ENCODE data around the gene FKBP5. TPM values are rescaled to one million over a fixed set of nuclear protein-coding genes. Genes with fewer than 3 reads are reported as not detected.

The FKBP5 gene
- total RNA-seq, 2 donors from 2014 or later, result 133 to 138 TPM

DNA sequence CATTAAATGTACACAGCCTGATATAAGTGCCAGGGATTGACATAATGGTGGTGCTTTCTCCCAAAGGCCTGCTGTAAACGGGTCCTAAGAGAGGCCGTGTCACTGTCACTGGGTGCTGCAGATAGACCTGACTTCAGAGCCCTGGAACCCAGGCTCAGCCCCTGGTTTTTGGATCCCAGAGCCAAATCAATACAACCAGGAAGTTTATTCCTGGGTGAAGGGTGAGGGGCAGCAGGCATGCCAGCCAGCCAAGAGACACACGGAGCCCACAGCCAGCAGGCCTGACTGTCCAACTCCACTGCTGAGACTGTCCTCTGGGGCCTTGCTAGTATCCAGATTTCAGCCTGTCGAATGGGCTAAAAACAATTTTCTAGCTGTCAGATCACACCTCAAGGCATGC, 35.3 kb upstream of the FKBP5 start:
- TF ChIP-seq, protein P1, sequence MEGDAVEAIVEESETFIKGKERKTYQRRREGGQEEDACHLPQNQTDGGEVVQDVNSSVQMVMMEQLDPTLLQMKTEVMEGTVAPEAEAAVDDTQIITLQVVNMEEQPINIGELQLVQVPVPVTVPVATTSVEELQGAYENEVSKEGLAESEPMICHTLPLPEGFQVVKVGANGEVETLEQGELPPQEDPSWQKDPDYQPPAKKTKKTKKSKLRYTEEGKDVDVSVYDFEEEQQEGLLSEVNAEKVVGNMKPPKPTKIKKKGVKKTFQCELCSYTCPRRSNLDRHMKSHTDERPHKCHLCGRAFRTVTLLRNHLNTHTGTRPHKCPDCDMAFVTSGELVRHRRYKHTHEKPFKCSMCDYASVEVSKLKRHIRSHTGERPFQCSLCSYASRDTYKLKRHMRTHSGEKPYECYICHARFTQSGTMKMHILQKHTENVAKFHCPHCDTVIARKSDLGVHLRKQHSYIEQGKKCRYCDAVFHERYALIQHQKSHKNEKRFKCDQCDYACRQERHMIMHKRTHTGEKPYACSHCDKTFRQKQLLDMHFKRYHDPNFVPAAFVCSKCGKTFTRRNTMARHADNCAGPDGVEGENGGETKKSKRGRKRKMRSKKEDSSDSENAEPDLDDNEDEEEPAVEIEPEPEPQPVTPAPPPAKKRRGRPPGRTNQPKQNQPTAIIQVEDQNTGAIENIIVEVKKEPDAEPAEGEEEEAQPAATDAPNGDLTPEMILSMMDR (IDR thresholded peaks at IDR 0.05), result no peak
- no peak for TF ChIP-seq POLR2A (IDR thresholded peaks at IDR 0.05)
- Histone ChIP-seq H3K36me3 (replicated peaks in 1 of 2; ENCODE audit: insufficient read depth in 1 of 2, low read depth in 2 of 2) (no peaks in the 10 kb centered on the region), H3K27ac (peak overlapping the region; percentile 47 to 100 (median 99)), H3K4me3 (no peak overlapping the region), H3K27me3 (no peaks in the 10 kb centered on the region), H3K4me1 (peaks cover 77% of the 10 kb centered on the region), H3K9me3 (no peaks in the 10 kb centered on the region)
- DNase-seq, result peak in 2 of 4 donors; percentile 22 to 32
- WGBS, 2 donors, result 60 to 86% methylated on average over 3 to 4 of the region's 4 CpGs
- ATAC-seq, result no peak
- intact Hi-C loops (cut with DNase I), result no loop called here

DNA sequence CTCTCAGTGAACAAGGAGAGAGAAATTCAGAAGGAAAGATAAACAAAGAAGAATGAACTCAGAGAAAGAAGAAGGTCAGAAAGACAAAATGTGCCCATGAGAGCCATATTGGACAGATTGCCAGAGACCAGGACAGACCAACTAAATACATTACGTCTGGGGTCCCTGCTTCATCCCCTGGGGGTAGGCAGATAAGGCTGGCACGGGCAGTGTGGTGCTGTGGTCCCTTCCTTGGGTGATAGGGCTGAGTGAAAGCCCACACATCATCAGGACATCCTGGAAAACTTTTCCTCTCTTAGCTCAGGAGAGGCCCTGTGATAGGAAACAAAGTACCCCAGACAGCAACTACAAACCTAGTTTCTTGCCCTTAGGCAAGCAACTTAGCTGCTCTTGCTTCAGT, 34.9 kb upstream of the FKBP5 start:
- ATAC-seq (no peak), DNase-seq (no peak)
- H3K9me3 ChIP-seq, result no peaks in the 10 kb centered on the region
- H3K4me3 ChIP-seq, result no peak overlapping the region
- H3K36me3 ChIP-seq (replicated peaks in 1 of 2; ENCODE audit: insufficient read depth in 1 of 2, low read depth in 2 of 2), result no peaks in the 10 kb centered on the region
- WGBS, 2 donors, result 100% methylated on average over 2 of the region's 2 CpGs
- H3K27me3 ChIP-seq, result no peaks in the 10 kb centered on the region
- peak overlapping the region; percentile 47 to 100 (median 99) for H3K27ac ChIP-seq
- no peak for TF ChIP-seq POLR2A (IDR thresholded peaks at IDR 0.05)
- intact Hi-C loops (cut with DNase I), result no loop called here
- H3K4me1 ChIP-seq, result peaks cover 73% of the 10 kb centered on the region

DNA sequence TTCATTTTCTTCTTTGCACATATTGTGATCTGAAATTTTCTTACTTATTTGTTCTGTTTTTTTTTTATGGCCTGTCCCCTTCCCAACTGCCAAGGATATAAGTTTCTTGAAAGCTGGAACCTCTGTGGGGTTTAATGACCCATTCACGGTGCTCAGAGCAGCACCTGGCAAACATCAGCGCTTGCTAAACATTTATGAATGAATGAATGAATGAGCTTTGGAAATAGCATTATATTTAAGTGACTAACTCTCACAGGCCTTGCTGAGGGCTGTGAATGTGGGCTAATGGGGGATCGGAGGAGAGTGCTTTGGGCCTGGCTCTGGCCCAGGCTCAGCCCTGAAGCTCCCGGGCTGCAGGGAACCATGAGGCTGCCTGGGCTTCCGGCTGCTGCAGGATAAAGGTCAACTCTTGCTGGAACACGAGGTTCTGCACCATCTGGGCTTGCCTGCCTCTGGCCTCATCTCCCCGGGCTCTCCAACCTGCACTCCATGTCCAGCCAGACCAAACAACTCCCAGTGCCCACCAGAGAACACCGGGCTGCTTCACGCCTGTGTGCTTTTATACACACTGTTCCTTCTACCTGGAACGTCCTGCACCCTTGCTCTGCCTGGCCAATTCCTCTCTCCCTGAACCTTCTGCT, 33.5 kb upstream of the FKBP5 start:
- H3K27me3 ChIP-seq, result no peaks in the 10 kb centered on the region
- 43 to 46% methylated on average over 9 to 10 of the region's 10 CpGs for WGBS, 2 donors
- no peak overlapping the region for H3K4me3 ChIP-seq
- H3K36me3 ChIP-seq (replicated peaks in 1 of 2; ENCODE audit: insufficient read depth in 1 of 2, low read depth in 2 of 2), result no peaks in the 10 kb centered on the region
- peak overlapping the region; percentile 1 to 58 (median 21) for H3K27ac ChIP-seq
- DNase-seq (peak; percentile 70 to 88 (median 80)), ATAC-seq (peak; percentile 28)
- intact Hi-C loops (cut with DNase I), result no loop called here
- TF ChIP-seq, protein P1 (IDR thresholded peaks at IDR 0.05), result peak in 1 of 7 experiments; percentile 9
- TF ChIP-seq POLR2A (IDR thresholded peaks at IDR 0.05), result peak in 2 of 3 donors; percentile 19 to 27
- H3K9me3 ChIP-seq, result no peaks in the 10 kb centered on the region
- peaks cover 62% of the 10 kb centered on the region for H3K4me1 ChIP-seq

DNA sequence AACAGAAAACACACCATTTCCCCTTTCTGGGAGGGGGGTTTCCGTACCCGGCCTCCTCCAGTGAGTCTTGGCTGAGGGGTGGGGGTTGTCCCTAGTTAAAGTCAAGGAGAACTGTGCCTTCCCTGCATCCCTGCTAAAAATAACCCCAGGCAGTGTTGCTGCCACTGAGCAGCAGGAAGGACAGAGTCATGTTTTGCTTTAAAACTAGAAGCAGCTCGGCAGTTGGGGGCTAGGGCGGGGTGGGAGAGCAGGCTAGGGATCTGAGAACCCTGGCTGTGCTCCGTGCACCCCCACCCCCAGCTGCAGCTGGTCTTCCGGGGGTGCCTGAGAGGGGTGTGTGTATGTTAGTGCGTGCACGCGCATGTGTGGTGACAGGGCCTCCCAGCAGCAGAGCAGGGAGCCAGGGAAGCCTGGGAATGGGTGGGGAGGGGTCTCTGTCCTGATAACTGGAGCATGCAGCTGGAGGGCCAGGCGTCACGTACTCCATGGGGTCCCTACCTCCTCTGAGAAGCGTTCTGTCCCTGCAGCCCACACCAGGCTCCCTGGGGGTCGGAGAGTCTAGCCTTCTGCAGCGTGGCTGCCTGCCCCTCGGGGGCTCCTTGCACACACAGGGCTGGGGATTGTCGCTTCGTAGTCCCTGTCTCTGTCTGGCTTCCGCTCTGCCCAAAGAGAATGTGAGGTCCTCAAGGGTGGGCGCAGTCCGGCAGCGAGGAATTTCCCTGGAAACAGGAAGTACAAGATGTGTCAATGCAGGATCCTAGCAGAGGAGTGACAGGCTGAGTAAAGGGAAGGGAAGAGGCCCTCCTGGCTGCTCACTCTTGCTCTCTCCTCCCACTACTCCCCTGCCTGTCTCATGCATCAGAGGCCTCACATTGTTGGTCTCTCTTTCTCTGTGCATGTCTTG, 31.4 kb upstream of the FKBP5 start:
- no peaks in the 10 kb centered on the region for H3K36me3 ChIP-seq (replicated peaks in 1 of 2; ENCODE audit: insufficient read depth in 1 of 2, low read depth in 2 of 2)
- peak in 2 of 4 donors; percentile 25 to 71 for DNase-seq
- intact Hi-C loops (cut with DNase I), result no loop called here
- peaks cover 40% of the 10 kb centered on the region for H3K4me1 ChIP-seq
- H3K27ac ChIP-seq, result peak overlapping the region; percentile 13 to 79 (median 48)
- WGBS, 2 donors, result 53 to 71% methylated on average over 13 to 21 of the region's 21 CpGs
- no peaks in the 10 kb centered on the region for H3K9me3 ChIP-seq
- ATAC-seq, result no peak
- H3K27me3 ChIP-seq, result no peaks in the 10 kb centered on the region
- TF ChIP-seq, protein P1 (IDR thresholded peaks at IDR 0.05), result no peak
- TF ChIP-seq POLR2A (IDR thresholded peaks at IDR 0.05), result peak in 1 of 3 donors; percentile 35
- no peak overlapping the region for H3K4me3 ChIP-seq

DNA sequence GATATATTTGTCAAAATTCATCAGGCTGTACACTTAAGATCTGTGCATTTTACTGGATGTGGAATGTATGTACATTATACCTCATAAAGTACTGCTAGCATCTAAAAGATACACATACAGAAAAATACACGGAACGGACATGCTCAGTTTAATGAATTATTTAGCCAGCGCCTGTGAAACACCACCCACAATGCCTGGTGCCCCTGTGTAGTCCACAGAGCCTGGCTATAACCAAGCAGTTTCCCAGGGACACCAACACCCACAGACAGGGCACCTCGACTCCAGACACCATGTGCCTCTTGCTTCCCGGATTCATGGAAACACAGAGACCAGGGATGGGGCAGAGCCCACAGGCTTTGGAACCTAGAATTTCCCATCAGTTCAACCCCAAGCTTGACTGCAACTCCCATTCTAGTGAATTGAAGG, 30.7 kb upstream of the FKBP5 start:
- no peak for TF ChIP-seq POLR2A (IDR thresholded peaks at IDR 0.05)
- TF ChIP-seq, protein P1 (IDR thresholded peaks at IDR 0.05), result no peak
- DNase-seq, result no peak
- Histone ChIP-seq H3K4me1 (peaks cover 33% of the 10 kb centered on the region), H3K9me3 (no peaks in the 10 kb centered on the region), H3K27ac (peak overlapping the region in 3 of 4 donors; percentile 39 to 79 (median 56)), H3K36me3 (replicated peaks in 1 of 2; ENCODE audit: insufficient read depth in 1 of 2, low read depth in 2 of 2) (no peaks in the 10 kb centered on the region), H3K27me3 (no peaks in the 10 kb centered on the region), H3K4me3 (no peak overlapping the region)
- ATAC-seq, result no peak
- WGBS, 2 donors, result 72 to 91% methylated on average over 4 to 5 of the region's 5 CpGs
- intact Hi-C loops (cut with DNase I), result no loop called here
